SK-N-SH treated with all-trans-retinoic acid at 6 μM for 48 hours (cell line): Measurements from ENCODE around the gene LSM12.

Experiments used
- ATAC-seq: fragments of 200-7000 bp; cut with Tn5 transposase; 3 replicates; pipeline ENCODE4 v1.9.1; 2020; ENCODE audit warnings: mild to moderate bottlenecking, moderate library complexity
- ARNTL ChIP-seq: fragments of 450-650 bp; formaldehyde crosslinking; IDR thresholded peaks from 2 replicates; pipeline ENCODE4 v1.5.0; 2020; ENCODE audit warnings: low read depth, mild to moderate bottlenecking, moderate library complexity, borderline replicate concordance
- BACH2 ChIP-seq: fragments of 250-450 bp; sonication (Bioruptor Pico); IDR thresholded peaks from 2 replicates; pipeline ENCODE4 v1.9.0; 2021; ENCODE audit warnings: mild to moderate bottlenecking, borderline replicate concordance
- CREB5 ChIP-seq: fragments of 250-450 bp; sonication (Bioruptor Pico); IDR thresholded peaks from 2 replicates; pipeline ENCODE4 v1.5.1; 2020; ENCODE audit warnings: low read depth, mild to moderate bottlenecking, moderate library complexity
- CSDC2 ChIP-seq: fragments of 250-450 bp; sonication (Bioruptor Pico); IDR thresholded peaks from 2 replicates; pipeline ENCODE4 v1.5.0; 2020; ENCODE audit warnings: mild to moderate bottlenecking, moderate library complexity
- CSRNP3 ChIP-seq: fragments of 250-450 bp; sonication (Bioruptor Pico); IDR thresholded peaks from 2 replicates; pipeline ENCODE4 v1.5.1; 2021; ENCODE audit warnings: mild to moderate bottlenecking, moderate library complexity
- ESRRG ChIP-seq: fragments of 250-450 bp; sonication (Bioruptor Pico); IDR thresholded peaks from 2 replicates; pipeline ENCODE4 v1.6.1; 2021; ENCODE audit warnings: mild to moderate bottlenecking
- GLIS3 ChIP-seq: fragments of 250-450 bp; sonication (Bioruptor Pico); IDR thresholded peaks from 2 replicates; pipeline ENCODE4 v1.5.0; 2020; ENCODE audit warnings: mild to moderate bottlenecking, moderate library complexity
- ISL1 ChIP-seq: fragments of 250-450 bp; sonication (Bioruptor Pico); IDR thresholded peaks from 2 replicates; pipeline ENCODE4 v2.1.2; 2022; ENCODE audit warnings: mild to moderate bottlenecking, moderate library complexity
- OSR1 ChIP-seq: fragments of 250-450 bp; sonication (Bioruptor Pico); IDR thresholded peaks from 2 replicates; pipeline ENCODE4 v1.8.0; 2022; ENCODE audit warnings: moderate library complexity, mild to moderate bottlenecking, inconsistent platforms
- PATZ1 ChIP-seq: fragments of 250-450 bp; sonication (Bioruptor Pico); IDR thresholded peaks from 2 replicates; pipeline ENCODE4 v1.8.0; 2020; ENCODE audit warnings: mild to moderate bottlenecking, moderate library complexity, borderline replicate concordance
- POU6F1 ChIP-seq: fragments of 250-450 bp; sonication (Bioruptor Pico); IDR thresholded peaks from 2 replicates; pipeline ENCODE4 v1.8.0; 2021; ENCODE audit warnings: low read depth, mild to moderate bottlenecking, moderate library complexity, borderline replicate concordance
- PPARA ChIP-seq: fragments of 250-450 bp; sonication (Bioruptor Pico); IDR thresholded peaks from 2 replicates; pipeline ENCODE4 v1.5.0; 2020; ENCODE audit warnings: mild to moderate bottlenecking, borderline replicate concordance
- RARB ChIP-seq: fragments of 250-450 bp; sonication (Bioruptor Pico); IDR thresholded peaks from 2 replicates; pipeline ENCODE4 v1.8.0; 2021; ENCODE audit warnings: mild to moderate bottlenecking, moderate library complexity
- SNAI2 ChIP-seq: fragments of 250-450 bp; sonication (Bioruptor Pico); IDR thresholded peaks from 2 replicates; pipeline ENCODE4 v1.5.0; 2020; ENCODE audit warnings: mild to moderate bottlenecking, moderate library complexity
- TCF4 ChIP-seq: fragments of 250-450 bp; sonication (Bioruptor Pico); IDR thresholded peaks from 2 replicates; pipeline ENCODE4 v1.8.0; 2021; ENCODE audit warnings: mild to moderate bottlenecking, moderate library complexity, borderline replicate concordance
- TOX ChIP-seq: fragments of 250-450 bp; sonication (Bioruptor Pico); IDR thresholded peaks from 2 replicates; pipeline ENCODE4 v1.8.0; 2021; ENCODE audit warnings: mild to moderate bottlenecking, moderate library complexity, borderline replicate concordance
- TSHZ2 ChIP-seq: fragments of 250-450 bp; sonication (Bioruptor Pico); IDR thresholded peaks from 2 replicates; pipeline ENCODE4 v1.5.0; 2020; ENCODE audit warnings: mild to moderate bottlenecking, moderate library complexity
- ZC3H10 ChIP-seq: fragments of 250-450 bp; sonication (Bioruptor Pico); IDR thresholded peaks from 2 replicates; pipeline ENCODE4 v1.5.1; 2021; ENCODE audit warnings: mild to moderate bottlenecking, moderate library complexity
- ZFP3 ChIP-seq: fragments of 250-450 bp; sonication (Bioruptor Pico); IDR thresholded peaks from 2 replicates; pipeline ENCODE4 v1.5.0; 2020; ENCODE audit warnings: mild to moderate bottlenecking, moderate library complexity
- ZFP30 ChIP-seq: fragments of 450-650 bp; formaldehyde crosslinking; IDR thresholded peaks from 2 replicates; pipeline ENCODE4 v1.5.0; 2022; ENCODE audit warnings: mild to moderate bottlenecking, moderate library complexity
- ZNF70 ChIP-seq: fragments of 450-650 bp; formaldehyde crosslinking; IDR thresholded peaks from 2 replicates; pipeline ENCODE4 v1.5.0; 2020; ENCODE audit warnings: mild to moderate bottlenecking, moderate library complexity
- ZNF8 ChIP-seq: fragments of 450-650 bp; formaldehyde crosslinking; IDR thresholded peaks from 2 replicates; pipeline ENCODE4 v1.5.0; 2020; ENCODE audit warnings: mild to moderate bottlenecking, moderate library complexity

LSM12 gene

GRCh38 chr17:44011876-44012275, 54.6 kb downstream of the LSM12 start:
- TF ChIP-seq CSRNP3 (CRISPR knock-in tag) (no peak), CREB5 (CRISPR knock-in tag) (no peak), SNAI2 (CRISPR knock-in tag) (no peak), ZNF70 (no peak), CSDC2 (CRISPR knock-in tag) (no peak), ISL1 (CRISPR knock-in tag) (no peak), ZFP30 (CRISPR knock-in tag) (no peak), PPARA (CRISPR knock-in tag) (no peak), OSR1 (CRISPR knock-in tag) (no peak), ZFP3 (no peak), ESRRG (CRISPR knock-in tag) (no peak), TOX (no peak), ARNTL (no peak), BACH2 (no peak), POU6F1 (CRISPR knock-in tag) (no peak), ZNF8 (no peak), ZC3H10 (no peak), RARB (CRISPR knock-in tag) (no peak), PATZ1 (no peak)
- ATAC-seq, result no peak

GRCh38 chr17:44010966-44011647, 55.4 kb downstream of the LSM12 start:
- TF ChIP-seq TCF4 (CRISPR knock-in tag), result no peak
- ATAC-seq, result no peak

GRCh38 chr17:44008205-44008909, 58.1 kb downstream of the LSM12 start:
- no peak for ATAC-seq
- TF ChIP-seq ZFP30 (CRISPR knock-in tag) (no peak), ZC3H10 (no peak), ISL1 (CRISPR knock-in tag) (no peak), OSR1 (CRISPR knock-in tag) (no peak), CREB5 (CRISPR knock-in tag) (no peak)

GRCh38 chr17:44007346-44008204, 58.9 kb downstream of the LSM12 start:
- ATAC-seq, result peak; percentile 47
- TF ChIP-seq OSR1 (CRISPR knock-in tag), result no peak
- TF ChIP-seq SNAI2 (CRISPR knock-in tag), result no peak
- TF ChIP-seq PPARA (CRISPR knock-in tag), result no peak
- TF ChIP-seq ZNF70, result no peak
- no peak for TF ChIP-seq ZFP30 (CRISPR knock-in tag)
- TF ChIP-seq ZC3H10, result no peak
- TF ChIP-seq TCF4 (CRISPR knock-in tag), result no peak
- TF ChIP-seq GLIS3 (CRISPR knock-in tag), result no peak
- TF ChIP-seq ZFP3, result no peak
- no peak for TF ChIP-seq CSRNP3 (CRISPR knock-in tag)
- TF ChIP-seq TSHZ2 (CRISPR knock-in tag), result no peak
